Measurements from ENCODE around the gene FHOD3. TPM values are rescaled to one million over a fixed set of nuclear protein-coding genes. Genes with fewer than 3 reads are reported as not detected.

The FHOD3 gene
- polyA plus RNA-seq, 1 experiment = 41.1 TPM

DNA sequence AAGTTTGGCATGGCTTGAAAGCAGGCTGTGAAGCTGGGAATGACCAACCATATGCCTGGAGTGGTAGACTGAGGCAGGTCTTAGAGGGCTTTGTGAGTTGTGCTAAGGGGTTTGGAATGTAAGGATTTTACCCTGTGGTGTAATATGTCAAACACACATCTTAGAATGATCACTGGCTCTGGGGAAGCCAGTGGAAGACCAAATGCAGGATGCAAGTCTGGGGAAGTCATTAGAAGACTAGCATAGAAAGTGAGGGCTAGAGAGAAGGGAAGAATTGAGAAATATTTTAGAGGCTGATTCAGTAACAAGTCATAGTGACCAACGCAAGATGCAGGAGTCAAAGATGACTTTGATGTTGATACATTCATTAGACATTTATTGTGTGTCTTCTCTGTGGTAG lies 3.5 kb upstream of the FHOD3 start:
- Histone ChIP-seq H3K9me3 (ENCODE audit: control insufficient read depth, insufficient read depth, low read length) (no peaks in the 10 kb centered on the region), H3K27ac (ENCODE audit: low read depth, low read length) (no peak overlapping the region), H3K27me3 (ENCODE audit: control insufficient read depth, insufficient read depth, low read length) (no peaks in the 10 kb centered on the region), H3K4me3 (ENCODE audit: low read depth, low read length) (no peak overlapping the region)
- POLR2A ChIA-PET = interaction anchor here (0.8 kb wide), 1 partner anchor 417 kb away, joined by 4 read pairs; no protein-coding TSS in a partner anchor
- CTCF ChIA-PET = interaction anchor here (1.1 kb wide), 1 partner anchor 10 kb away, joined by 3 read pairs; no protein-coding TSS in a partner anchor
- TF ChIP-seq, protein P1, sequence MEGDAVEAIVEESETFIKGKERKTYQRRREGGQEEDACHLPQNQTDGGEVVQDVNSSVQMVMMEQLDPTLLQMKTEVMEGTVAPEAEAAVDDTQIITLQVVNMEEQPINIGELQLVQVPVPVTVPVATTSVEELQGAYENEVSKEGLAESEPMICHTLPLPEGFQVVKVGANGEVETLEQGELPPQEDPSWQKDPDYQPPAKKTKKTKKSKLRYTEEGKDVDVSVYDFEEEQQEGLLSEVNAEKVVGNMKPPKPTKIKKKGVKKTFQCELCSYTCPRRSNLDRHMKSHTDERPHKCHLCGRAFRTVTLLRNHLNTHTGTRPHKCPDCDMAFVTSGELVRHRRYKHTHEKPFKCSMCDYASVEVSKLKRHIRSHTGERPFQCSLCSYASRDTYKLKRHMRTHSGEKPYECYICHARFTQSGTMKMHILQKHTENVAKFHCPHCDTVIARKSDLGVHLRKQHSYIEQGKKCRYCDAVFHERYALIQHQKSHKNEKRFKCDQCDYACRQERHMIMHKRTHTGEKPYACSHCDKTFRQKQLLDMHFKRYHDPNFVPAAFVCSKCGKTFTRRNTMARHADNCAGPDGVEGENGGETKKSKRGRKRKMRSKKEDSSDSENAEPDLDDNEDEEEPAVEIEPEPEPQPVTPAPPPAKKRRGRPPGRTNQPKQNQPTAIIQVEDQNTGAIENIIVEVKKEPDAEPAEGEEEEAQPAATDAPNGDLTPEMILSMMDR (IDR thresholded peaks at IDR 0.05; ENCODE audit: low read depth, low read length) = no peak
- DNase-seq (ENCODE audit: low read depth, low spot score) = no peak

DNA sequence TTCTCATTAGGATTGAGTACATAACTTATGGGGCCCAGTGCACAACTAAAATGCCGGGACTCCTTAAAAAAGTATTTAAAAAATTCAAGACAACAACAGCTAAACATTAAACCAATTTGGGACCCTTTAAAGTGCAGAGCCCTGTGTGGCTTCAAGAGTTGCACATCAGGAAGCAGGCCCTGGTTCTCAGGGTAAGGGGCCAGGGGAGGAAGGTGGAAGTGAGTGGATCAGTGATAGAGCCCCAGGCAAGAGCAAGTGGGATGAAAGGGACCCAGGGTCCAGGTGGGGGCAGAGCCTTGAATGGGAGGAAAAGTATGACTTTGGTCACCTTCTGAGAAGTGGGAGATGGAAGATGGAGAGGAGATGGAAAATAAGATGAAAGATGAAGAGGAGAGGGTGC lies 2.3 kb upstream of the FHOD3 start:
- TF ChIP-seq, protein P1 (IDR thresholded peaks at IDR 0.05; ENCODE audit: low read depth, low read length) = no peak
- H3K27ac ChIP-seq (ENCODE audit: low read depth, low read length) = no peak overlapping the region
- no peaks in the 10 kb centered on the region for H3K27me3 ChIP-seq (ENCODE audit: control insufficient read depth, insufficient read depth, low read length)
- no peak for DNase-seq (ENCODE audit: low read depth, low spot score)
- H3K9me3 ChIP-seq (ENCODE audit: control insufficient read depth, insufficient read depth, low read length) = no peaks in the 10 kb centered on the region
- ChIA-PET CTCF (interaction anchor here (0.6 to 2.2 kb wide), 4 partner anchors 64 to 1502 kb away, joined by 3 to 7 read pairs (median 4); no protein-coding TSS in a partner anchor), POLR2A (no interaction called here)
- no peak overlapping the region for H3K4me3 ChIP-seq (ENCODE audit: low read depth, low read length)

DNA sequence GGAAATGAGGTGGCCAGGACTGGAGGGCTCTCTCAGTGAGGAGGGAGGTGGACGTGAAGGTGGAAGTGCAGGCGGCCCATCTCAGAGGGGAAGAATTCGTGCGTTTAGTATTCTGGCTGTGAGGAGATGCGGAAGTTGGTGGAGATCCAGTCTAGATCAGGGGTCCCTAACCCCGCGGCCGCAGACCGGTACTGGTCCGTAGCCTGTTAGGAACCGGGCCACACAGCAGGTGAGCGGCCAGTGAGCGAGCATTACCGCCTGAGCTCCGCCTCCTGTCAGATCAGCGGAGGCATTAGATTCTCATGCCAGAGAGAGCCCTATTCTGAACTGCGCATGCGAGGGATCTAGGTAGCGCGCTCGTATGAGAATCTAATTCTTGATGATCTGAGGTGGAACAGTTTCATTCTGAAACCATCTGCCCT lies 1.6 kb upstream of the FHOD3 start:
- ChIA-PET POLR2A (no interaction called here), CTCF (interaction anchor here (0.7 to 2.2 kb wide), 5 partner anchors 39 to 773 kb away, joined by 3 to 7 read pairs (median 5); no protein-coding TSS in a partner anchor)
- Histone ChIP-seq H3K9me3 (ENCODE audit: control insufficient read depth, insufficient read depth, low read length) (no peaks in the 10 kb centered on the region), H3K27me3 (ENCODE audit: control insufficient read depth, insufficient read depth, low read length) (no peaks in the 10 kb centered on the region), H3K4me3 (ENCODE audit: low read depth, low read length) (no peak overlapping the region), H3K27ac (ENCODE audit: low read depth, low read length) (no peak overlapping the region)
- DNase-seq (ENCODE audit: low read depth, low spot score) = no peak
- TF ChIP-seq, protein P1 (IDR thresholded peaks at IDR 0.05; ENCODE audit: low read depth, low read length) = no peak

DNA sequence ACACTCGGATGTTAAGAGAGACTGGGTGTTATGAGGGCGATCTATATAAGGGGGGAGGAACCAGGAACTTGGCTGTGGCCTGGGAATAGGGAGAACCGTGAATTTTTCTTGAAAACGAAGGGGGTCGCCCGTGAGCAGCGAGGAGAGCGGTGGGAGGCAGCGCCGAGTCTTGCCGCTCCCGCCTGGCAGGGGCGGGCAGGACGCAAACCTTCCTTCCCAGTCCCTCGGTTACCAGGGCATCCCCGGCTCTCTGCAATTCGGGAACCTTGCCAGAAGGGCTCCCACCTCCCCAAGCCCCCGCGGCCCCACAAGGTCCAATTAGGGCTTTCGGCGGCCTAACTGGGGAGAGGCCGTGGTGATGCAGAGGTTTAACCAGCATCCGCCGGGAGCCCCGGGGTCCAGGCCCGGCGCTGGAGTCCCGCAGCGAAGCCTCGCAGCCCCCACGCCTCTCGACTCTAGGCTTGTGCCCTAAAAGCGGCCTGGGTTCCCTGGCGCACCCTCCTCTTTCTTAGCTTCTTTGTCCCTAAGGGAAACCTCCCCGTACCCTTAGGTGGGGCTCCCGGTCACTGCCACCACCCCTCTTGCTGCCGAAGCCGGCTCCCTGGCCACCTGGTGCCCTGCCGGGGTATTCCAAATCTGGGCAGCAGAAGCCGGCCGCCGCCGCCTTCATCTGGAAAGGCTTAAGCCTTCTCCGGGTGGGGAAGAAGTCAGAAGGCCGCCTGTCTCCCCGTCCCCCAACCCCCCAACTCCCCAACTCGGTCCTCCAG lies 680 bp upstream of the FHOD3 start:
- Histone ChIP-seq H3K27me3 (ENCODE audit: control insufficient read depth, insufficient read depth, low read length) (no peaks in the 10 kb centered on the region), H3K4me3 (ENCODE audit: low read depth, low read length) (peak overlapping the region; percentile 65), H3K27ac (ENCODE audit: low read depth, low read length) (peak overlapping the region; percentile 65), H3K9me3 (ENCODE audit: control insufficient read depth, insufficient read depth, low read length) (no peaks in the 10 kb centered on the region)
- POLR2A ChIA-PET = interaction anchor here (0.9 to 1.5 kb wide), 3 partner anchors 11 to 137 kb away, joined by 3 read pairs; no protein-coding TSS in a partner anchor
- peak; percentile 50 for DNase-seq (ENCODE audit: low read depth, low spot score)
- CTCF ChIA-PET = interaction anchor here (0.7 to 1.6 kb wide), 5 partner anchors 38 to 774 kb away, joined by 3 to 5 read pairs (median 3); no protein-coding TSS in a partner anchor
- TF ChIP-seq, protein P1 (IDR thresholded peaks at IDR 0.05; ENCODE audit: low read depth, low read length) = peak; percentile 60

Data from AG04450 (cell line).